HG03354 (cell line): ENCODE results near the gene LINGO4.

Experiments used
- ATAC-seq: cut with Tn5 transposase; IDR thresholded peaks from one replicate; pipeline ENCODE4 v1.9.1; 2021; ENCODE audit warnings: mild to moderate bottlenecking; ENCODE audit not compliant: unreplicated experiment, poor library complexity, severe bottlenecking

Gene LINGO4

DNA sequence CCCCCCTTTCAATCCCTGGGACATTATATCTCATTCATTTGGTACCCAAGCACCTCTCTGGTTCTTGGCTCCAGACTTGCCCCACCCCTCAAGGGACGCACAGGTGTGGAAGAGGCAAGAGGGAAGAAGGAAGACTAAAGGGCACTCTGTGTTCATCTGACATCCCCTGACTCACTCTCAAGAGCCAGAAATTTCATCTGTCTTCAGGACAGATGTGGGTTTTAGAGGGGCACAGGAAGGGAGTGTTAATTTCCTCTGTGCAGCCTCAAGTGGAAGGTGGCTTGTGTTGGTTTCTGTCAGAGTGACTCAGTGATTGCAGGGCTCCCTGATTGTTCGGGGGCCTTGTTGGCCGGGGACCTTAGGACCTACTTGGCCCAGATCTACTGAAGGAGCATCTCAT is 32.0 kb upstream of the LINGO4 start:
- ATAC-seq: no peak

DNA sequence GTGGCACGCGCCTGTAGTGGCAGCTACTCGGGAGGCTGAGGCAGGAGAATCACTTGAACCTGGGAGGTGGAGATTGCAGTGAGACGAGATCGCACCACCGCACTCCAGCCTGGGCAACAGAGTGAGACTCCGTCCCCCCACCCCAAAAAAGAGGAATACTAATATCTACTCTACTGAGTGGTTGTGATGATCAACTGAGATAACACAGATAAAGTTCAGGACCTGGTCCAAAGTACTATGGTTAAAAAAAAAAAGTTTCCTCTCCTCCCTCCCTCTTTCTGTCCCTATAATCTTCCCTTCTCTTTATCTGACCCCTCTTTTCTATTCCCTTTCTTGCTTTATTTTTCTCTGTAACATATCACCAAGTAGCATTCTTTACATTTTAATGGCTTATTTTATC is 30.4 kb upstream of the LINGO4 start:
- no peak for ATAC-seq

DNA sequence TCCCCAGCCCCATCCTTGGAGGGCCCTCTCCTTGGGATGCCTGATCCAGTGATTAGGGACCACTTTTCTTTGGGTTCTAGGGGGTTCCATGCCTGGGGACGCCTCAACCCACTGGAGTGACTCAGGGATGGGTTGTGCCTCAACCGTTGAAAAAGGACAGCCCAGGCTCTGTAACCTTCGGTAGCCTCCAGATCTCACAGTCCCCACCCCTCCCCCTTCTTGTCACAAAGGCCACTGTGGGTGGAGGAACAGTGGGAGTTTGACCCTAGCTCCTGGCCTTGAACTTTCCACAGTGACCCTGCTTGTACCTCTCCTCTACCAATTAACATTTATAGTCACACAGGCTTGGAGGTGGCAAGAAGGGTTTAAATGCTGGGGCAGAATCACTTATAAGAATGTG is 29.0 kb upstream of the LINGO4 start:
- ATAC-seq: no peak

- no peak for ATAC-seq
Measured at GRCh38 chr1:151833172-151833900, 28.1 kb upstream of the LINGO4 start.

- no peak for ATAC-seq
Measured at GRCh38 chr1:151832318-151832980, 27.2 kb upstream of the LINGO4 start.

DNA sequence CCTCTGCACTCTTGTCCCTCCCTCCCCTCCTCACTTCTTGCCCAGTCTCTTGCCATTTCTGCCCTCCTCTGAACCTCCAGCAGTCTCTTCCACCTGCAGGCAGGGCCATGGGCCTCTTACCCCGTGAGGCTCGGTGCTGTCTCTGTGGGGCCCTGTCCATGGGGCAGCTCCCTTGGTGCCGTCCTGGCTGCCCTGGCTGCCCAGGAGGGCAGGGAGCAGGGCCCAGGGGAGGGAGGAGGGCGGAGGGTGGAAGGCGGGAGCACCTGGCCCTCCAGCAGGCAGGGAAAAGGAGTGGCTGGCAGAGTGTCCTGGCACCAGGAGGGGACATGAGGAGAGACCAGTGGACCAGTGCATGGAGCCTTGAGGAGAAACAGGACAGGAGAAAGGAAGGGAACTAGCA is 26.4 kb upstream of the LINGO4 start, which contains the start of gene RORC:
TSS of gene RORC (minus strand) at position 198 of the 400 bp plus-strand sequence. CDS start at position 160, 38 bp downstream.
- ATAC-seq: no peak

DNA sequence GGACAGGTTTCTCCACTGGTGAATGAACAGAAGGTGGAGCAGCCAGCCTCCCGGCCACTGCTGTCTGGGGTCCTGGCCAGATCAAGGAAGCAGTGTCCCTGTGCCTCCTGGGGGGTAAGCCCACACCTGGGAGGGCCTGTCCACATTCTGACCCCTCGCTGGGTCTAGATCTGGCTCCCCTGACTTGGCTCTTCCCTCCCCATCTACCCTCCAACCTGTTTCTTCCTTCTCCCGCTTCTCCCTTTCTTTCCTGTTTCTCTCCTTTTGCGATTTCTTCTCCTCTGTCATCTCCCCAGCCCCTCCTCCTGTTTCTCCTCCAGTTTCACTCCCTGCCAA is 26.0 kb upstream of the LINGO4 start:
- ATAC-seq: no peak

- no peak for ATAC-seq
Measured at GRCh38 chr1:151830055-151830454, 24.8 kb upstream of the LINGO4 start.

- ATAC-seq: no peak
Measured at GRCh38 chr1:151829352-151830046, 24.3 kb upstream of the LINGO4 start.

DNA sequence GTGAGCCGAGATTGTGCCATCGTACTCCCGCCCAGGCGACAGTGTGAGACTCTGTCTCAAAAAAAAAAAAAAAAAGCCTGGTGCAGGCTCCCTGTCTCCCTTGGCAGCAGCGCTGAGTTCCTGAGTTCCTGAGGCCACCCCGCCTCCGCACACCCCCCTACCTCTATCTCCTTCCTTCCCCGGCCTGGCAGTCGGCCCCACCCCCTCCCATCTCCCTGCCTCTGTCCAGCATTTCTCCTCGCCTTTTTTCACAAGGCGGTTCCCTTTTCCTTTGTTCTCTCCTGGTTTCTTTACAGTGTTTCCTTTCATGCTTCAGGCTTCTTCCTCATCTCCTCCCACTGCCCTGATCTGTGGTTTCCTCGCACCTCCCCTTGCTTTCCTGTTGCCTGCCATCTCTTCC is 23.7 kb upstream of the LINGO4 start:
- ATAC-seq: no peak

- no peak for ATAC-seq
Measured at GRCh38 chr1:151827853-151828252, 22.6 kb upstream of the LINGO4 start.

DNA sequence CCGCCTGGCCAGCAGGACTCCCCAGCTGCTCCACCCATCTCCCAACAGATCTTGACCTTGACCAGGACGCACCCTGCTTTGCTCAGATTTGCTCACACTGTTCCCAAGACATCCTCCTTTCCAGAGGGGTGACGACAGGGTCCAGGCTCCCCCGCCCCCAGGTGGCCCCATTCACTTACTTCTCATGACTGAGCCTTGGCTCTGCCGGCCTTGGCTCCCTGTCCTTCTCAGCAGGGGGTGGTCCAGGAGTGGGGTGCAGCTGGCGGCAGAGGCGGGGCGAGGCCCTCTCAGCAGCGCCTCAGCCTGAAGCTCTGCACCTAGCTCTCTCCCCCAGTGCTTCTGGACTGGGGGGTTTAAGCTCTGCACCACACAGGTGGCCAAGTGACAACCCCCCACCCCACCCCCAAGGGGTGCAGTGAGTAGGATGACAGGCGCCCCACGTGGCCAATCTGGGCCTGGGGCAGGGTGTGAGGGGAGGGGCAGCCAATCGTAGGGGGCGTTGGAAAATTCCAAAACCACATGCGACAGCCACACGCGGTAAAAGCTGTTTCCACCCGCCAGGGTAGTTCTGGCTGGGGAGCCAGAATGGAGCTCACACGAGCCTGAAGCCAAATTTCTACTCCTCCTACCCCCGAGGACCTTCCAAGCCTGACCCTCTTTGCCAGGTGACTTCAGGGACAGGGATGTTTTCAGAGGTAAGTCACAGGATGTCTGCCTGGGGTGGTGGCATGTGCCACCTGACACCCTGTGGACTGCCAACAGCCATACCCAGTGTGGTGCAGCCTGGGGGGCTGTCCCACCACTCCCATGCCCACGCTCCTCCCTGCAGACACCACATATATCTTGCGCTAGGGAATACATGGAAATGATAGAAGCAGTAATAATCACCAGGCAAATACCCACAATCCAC is 20.8 kb upstream of the LINGO4 start:
- ATAC-seq: no peak

DNA sequence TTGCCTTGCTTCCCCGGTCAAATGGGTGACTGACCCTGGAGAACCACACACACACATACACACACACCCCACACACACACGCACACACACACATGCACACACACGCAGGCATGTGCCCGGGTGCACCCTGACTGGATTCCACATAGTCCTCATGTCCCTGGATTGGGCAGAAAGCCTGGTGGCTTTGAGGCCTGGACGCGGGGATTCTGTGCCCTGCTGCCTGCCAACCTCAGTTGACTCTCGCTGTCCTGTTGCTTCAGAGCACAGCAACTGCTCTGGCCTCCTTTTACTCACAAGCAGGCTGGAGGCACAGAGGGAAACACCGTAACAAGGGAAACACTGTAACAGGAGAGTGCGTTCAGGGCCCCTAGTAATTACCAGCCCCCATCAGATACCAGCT is 20.0 kb upstream of the LINGO4 start:
- no peak for ATAC-seq

DNA sequence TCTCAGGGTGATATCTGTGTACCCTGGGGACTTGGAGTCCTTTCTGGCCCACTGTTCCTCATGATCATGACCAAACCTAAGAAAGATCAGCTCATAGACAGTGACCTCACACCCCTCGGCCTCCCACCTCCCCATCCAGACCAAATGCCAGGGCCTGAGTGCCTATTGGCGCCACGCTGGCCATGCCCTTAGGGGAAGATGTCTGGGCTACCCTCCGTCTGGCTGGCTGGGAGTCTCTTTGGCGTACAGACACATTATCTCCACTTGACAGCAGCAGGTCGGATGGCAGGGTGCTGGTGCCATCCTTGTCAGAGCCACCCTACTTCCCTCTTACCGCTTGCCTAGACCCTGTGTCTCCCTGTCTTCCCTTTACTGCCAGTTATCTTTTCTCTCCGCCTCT is 18.0 kb upstream of the LINGO4 start:
- ATAC-seq: no peak

DNA sequence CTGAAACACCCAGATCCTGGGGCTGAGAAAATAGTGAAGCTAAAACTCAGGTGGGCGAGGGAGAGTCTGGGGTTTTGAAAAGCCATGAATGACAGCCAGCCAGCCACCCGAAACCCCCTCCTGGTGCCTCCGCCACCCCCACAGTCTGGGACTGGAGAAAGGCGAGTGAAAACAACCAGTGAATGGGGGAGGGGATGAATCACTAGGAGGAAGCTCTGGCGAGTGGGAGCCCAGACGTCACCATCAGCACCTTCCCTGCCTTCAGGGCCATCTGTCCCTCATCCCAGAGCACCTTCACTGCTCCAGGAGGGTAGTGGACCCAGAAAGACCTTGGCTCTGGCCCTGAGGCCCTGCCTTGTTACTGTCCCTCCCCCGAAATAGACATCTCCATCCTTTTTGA is 17.2 kb upstream of the LINGO4 start:
- no peak for ATAC-seq

GRCh38 chr1:151820940-151821339 is 15.7 kb upstream of the LINGO4 start:
- no peak for ATAC-seq

- no peak for ATAC-seq
Measured at GRCh38 chr1:151819976-151820623, 14.9 kb upstream of the LINGO4 start.

GRCh38 chr1:151819227-151819835 is 14.1 kb upstream of the LINGO4 start:
- ATAC-seq: no peak

- no peak for ATAC-seq
Measured at GRCh38 chr1:151817353-151817730, 12.1 kb upstream of the LINGO4 start.
